ENCODE data around the gene NCKAP5L.
"Not testable (repeated sequence)": the region's sequence is repeated elsewhere in the genome, so short reads cannot be mapped to it uniquely, and the experiment has no call there.

Gene NCKAP5L

DNA sequence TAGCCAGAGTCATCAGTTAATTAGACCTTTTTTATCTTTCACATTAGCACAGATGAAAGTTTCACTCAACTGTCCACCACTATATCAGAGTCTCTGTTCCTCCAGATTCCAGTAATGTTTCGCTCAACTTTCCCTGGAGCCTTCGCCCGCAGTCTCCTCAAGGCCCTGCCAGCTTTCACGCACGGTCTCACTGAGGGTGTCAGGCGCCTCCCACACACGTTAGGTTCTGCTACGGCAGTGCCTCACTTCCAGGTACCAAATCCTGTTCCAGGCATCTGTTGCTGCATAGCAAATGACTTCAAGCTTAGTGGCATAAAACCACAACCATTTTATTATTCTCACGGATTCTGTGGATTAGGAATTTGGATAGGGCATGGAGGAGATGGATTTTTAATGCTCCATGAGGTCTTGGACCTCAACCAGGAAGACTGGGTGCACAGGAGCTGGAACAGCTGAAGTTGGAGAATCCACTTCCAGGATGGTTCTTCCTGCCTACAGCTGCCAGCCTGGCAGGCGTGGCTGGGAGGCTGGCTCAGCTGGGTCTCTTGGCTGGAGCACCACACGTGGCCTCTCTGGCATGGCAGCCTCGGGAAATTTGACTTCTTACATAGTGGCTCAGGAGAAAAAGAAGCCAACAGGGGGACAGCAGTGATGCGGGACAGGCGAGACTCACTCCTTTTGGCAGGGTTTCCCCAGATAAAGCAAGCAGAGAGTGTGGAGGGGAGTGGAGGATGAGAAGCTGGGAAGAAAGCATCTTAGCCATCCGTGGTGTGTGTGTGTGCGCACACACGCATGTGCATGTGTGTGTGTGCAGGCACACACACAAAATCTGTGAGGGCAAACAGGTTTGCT, 36.0 kb upstream of the NCKAP5L start:
- no peak for DNase-seq

- not testable (repeated sequence) for DNase-seq
Measured at GRCh38 chr12:49860921-49861320, 32.7 kb upstream of the NCKAP5L start.

DNA sequence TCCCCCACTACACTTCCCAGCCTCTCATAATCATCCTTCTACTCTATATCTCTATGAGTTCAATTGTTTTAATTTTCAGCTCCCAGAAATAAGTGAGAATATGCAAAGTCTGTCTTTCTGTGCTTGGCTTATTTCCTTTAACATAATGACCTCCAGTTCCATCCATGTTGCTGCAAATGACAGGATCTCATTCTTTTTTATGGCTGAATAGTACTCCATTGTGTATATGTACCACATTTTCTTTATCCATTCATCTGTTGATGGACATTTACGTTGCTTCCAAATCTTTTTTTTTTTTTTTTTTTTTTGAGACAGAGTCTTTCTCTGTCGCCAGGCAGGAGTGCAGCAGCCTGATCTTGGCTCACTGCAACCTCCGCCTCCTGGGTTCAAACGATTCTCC, 27.7 kb upstream of the NCKAP5L start:
- DNase-seq, result not testable (repeated sequence)

DNA sequence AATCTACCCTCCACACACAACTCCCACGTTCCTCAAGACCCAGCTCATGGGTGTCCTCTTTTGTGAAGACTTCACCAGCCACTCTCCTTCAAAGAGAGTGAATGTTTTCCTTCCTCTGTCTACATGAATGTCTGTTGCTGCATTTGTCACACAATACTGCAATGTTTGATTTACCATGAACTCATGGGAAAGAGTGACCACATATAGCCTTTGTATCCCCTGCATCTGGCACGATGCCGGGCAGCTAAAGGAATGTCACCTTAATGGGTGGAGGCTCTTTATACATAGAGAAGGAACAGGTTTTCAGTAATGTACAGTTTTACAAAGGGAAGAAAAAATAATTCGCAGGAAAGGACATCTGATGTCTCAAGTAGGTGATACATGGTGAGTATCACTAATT, 26.8 kb upstream of the NCKAP5L start:
- DNase-seq, result no peak

DNA sequence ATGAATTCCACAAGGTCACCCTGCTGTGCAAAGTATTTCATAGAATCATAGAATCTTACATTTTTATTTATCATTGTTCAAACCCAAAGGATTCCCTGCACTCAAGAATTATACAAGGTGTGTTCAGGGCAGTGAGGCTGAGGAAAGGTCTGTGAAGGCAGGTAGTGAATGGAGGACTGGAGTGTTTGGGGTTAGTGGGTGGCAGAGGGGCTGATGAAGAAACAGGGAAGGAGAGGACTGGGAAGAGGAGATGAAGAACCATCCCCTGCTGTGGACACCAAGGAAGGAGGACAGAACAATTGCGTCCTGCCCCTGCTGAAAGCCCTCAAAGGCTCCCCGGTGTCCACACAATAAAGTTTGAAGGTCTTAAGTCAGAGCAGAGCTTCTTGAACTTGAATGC, 25.5 kb upstream of the NCKAP5L start:
- DNase-seq, result no peak

GRCh38 chr12:49847161-49847560, 18.9 kb upstream of the NCKAP5L start:
- DNase-seq, result no peak

DNA sequence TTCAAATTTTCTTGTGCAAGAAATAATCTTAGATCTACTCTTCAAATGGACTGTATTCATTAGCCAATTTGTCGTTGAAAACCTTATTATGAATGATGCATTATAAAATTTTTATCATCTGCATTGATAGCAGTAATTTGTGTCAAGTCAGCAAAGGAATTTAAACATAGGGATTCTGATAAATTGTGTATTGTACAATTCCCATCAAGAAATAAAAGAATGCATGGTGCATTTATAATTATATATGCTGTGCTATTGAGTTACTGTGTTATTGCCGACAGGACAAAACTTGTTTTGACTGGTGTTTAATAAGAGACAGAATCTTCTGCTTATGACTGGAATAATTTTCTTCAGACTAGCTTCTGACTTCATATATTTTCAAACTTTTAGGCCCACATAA, 17.8 kb upstream of the NCKAP5L start:
- DNase-seq, result no peak

GRCh38 chr12:49843876-49844437, 15.7 kb upstream of the NCKAP5L start:
- DNase-seq, result no peak

- no peak for DNase-seq
Measured at GRCh38 chr12:49843411-49843810, 15.2 kb upstream of the NCKAP5L start.

DNA sequence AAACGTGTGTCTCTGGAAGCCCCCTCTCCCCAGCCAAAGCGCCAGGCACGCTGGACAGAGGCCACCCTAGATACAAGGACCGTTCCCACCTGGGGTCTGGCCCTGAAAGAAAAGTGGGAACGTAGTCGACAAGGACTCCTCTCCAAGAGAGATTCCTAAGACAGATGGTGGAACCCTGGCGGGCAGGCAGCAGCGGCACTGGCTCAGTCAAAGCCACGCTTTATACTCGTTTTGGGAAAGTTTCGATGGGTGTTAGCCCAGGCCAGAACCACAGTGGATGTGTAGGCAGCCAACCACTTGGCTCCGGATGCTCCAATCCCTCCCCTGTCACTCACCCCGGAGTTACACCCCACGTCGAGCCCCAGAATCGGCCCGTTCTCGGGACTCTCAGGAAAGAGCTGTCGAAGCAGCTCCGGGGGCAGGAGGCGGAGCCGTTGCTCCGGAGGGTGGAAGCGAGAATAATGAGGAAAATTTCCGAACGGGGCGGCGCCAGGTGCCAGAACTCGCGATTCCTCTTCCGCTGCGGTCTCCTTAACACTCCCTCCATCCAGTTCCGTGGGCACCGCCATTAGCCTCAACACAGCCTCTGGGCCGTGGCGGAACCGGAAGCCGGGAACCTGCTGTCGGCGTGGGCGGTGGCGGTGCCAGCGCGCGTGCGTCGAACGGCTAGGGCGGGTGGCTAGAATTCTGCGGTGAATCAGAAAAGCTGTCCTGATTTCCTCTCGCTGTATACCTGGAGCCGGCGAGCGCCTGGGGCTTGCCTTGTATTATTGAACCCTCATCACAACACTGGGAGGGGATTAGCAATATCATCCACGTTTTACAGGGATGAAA, 14.5 kb upstream of the NCKAP5L start, which contains the start of gene BCDIN3D:
BCDIN3D (minus strand) TSS at position 588 of the 834 bp plus-strand sequence; CDS start at position 569, 19 bp downstream.
- DNase-seq, result peak; percentile 72

GRCh38 chr12:49838973-49839633, 10.9 kb upstream of the NCKAP5L start:
- DNase-seq, result no peak

- no peak for DNase-seq
Measured at GRCh38 chr12:49832836-49833421, 4.7 kb upstream of the NCKAP5L start.

DNA sequence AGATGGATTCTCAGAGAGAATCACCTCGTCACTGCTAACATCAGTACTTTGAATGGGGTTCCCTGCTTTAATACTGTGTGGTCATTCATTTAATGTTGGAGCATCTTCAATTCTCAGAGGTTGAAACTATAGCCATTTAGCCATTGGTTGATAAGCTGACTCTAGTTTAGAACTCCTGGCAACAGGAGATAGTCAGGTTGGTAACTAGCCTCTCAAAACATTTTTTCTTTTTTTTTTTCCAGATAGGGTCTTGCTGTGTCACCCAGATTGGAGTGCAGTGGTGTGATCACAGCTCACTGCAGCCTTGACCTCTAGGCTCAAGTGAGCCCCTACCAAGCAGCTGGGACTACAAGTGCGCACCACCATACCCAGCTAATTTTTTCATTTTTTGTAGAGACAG, 3.5 kb upstream of the NCKAP5L start:
- DNase-seq, result no peak

DNA sequence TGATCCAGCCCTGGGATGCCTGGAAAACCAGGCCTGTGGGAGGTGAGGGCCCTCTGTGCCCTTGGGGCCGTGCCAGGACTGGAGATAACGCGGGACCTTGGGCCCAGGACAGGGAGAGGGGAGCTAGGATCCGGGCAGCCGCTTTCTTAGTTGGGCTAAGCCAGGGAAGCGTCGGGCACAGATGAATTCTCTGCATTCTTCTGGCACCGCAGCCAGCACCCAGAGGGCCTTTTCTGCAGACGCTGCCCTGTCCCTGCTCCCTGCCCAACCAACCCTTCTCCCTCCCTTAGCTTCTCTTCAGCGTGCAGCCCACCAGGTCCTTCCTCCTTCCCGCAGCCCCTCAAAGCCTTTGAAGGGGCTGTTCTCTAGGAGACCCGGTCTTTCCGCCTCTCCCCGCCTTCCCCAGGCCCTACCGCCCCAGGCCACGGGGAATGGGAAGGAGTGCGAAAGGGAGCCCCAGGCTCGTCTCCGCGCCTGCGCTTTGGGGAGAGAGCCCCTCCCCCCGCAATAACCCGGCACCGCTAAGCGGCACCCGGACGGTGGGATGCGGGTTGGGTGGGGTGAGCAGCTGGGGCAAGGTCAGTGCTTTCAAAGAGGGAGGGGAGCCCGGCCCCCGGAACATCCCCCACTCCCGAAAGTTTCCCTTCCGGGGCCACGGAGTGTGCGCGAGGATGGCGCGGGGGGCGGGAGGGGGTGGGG, 663 bp downstream of the NCKAP5L start:
- no peak for DNase-seq

DNA sequence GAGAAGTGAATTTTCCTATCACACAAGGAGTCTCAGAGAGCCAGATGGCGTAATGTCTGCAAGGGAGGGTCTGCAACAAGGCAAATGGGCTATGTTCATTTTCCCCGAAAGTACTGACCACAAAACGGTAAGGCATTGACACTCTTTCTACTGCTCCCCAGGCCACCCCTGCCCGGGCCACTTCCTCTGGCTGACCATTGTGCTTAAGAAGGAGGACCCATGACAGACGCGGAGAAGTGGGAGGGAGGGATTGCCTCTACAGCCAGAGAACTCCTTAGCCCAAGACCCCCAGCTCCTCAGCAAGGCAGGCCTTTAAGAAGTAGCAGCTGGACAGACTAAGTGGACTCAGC, 1.2 kb downstream of the NCKAP5L start:
- DNase-seq, result no peak

DNA sequence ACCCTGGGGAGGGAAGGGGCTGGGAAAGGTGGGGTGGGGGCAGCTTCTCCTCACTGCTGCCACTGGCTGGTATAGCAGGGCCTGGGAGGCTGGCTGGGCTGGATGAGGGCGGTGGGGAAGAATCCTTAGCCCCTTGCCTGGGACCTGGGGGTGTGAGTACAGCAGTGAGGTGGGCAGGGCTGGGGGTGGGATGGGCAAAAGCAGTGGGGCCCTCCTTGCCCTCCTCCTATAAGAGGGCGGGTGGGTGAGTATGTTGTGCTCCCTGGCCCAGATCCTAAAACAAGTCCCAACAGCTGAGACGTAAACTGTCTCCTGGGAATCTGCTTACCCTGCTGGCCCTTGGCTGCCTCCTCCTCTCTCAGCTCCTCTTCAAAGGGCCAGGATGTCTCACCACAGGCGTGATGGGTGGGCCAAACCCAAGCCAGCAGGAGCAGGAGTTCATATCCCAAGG, 2.2 kb downstream of the NCKAP5L start:
- DNase-seq, result no peak

- no peak for DNase-seq
Measured at GRCh38 chr12:49825360-49825970, 2.7 kb downstream of the NCKAP5L start.

- DNase-seq, result no peak
Measured at GRCh38 chr12:49824895-49825294, 3.3 kb downstream of the NCKAP5L start.

DNA sequence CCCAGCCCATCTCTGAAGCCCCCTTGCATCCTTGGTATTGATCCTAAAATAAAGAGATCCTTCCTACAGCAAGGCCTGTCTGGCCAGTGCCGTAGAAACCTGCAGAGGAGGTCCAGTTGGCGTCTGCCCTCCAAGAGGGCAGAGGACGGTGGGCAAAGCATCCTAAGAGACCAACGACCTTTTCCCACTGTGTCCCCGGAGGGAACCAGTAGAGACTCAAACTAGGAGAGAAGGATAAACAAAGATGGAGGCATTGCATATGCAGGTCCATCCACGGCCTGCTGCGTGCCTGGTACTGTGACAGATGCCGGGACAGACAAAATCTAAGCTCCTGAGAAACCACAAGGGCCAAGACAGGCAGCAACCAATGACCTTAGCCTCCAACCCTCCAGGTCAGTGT, 3.8 kb downstream of the NCKAP5L start:
- no peak for DNase-seq

DNA sequence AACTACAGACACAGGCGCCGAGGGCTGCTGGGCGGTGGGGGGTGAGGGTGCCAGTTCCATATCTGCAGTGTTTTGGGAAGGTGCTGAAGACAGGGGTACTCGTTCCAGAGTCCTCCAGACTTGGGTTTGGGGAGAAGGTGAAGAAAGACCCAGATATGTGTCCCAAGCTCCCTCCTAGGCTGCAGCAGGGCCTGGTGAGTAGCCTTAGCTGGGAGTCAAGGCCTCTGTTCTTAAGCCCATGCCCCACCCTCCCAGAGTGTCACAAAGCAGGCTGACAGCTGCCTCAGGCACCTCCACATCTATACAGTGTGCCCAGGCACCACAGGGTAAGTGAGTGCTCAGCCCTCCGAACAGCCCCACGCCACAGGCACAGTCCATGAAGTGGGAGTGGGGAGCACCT, 4.3 kb downstream of the NCKAP5L start:
- DNase-seq, result no peak

DNA sequence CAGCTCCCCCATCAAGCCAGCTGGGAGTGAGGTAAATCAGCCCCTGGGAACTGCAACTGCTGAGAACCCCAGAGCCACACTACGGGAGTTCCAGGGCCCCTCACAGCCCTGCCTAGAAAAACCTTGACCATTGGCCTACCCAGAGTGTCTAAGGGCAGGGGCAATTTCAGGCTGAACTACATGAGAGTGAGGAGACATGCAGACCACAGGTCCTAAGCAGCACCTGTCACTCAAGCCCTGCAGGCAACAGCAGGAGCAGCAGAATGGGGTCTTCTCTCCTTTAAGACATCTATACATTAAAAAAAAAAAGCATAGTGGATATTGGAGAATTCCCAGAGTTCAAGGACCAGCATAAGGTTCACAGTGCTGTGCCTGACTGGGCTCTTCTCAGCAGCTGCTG, 4.9 kb downstream of the NCKAP5L start:
- DNase-seq, result no peak

All from SHP77 treated with DMSO at 0.1 percent for 48 hours (cell line).